ENCODE measurements around the gene ARHGAP8. TPM values are rescaled to one million over a fixed set of nuclear protein-coding genes. Genes with fewer than 3 reads are reported as not detected.
A peak's percentile ranks its signal among the peaks of the same experiment; 100 is the strongest.

The ARHGAP8 gene
- total RNA-seq, 2 donors from 2014 or later, result 2.8 to 4.4 TPM

DNA sequence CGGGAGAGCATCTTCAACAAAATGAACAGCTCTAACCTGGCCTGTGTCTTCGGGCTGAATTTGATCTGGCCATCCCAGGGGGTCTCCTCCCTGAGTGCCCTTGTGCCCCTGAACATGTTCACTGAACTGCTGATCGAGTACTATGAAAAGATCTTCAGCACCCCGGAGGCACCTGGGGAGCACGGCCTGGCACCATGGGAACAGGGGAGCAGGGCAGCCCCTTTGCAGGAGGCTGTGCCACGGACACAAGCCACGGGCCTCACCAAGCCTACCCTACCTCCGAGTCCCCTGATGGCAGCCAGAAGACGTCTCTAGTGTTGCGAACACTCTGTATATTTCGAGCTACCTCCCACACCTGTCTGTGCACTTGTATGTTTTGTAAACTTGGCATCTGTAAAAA is 109.9 kb downstream of the ARHGAP8 start:
- no peaks in the 10 kb centered on the region for H3K4me1 Mint-ChIP-seq (ENCODE audit: low read depth)
- H3K9me3 Mint-ChIP-seq, result no peaks in the 10 kb centered on the region
- no peaks in the 10 kb centered on the region for H3K27me3 Mint-ChIP-seq (ENCODE audit: low read depth)
- ATAC-seq (replicated peaks in 1 of 2) (no peak), DNase-seq (no peak)
- no peaks in the 10 kb centered on the region for H3K36me3 Mint-ChIP-seq (ENCODE audit: insufficient read depth in 2 of 2)
- no peak overlapping the region for H3K4me3 Mint-ChIP-seq
- H3K27ac Mint-ChIP-seq, result no peak overlapping the region

GRCh38 chr22:44862981-44863860 is 110.8 kb downstream of the ARHGAP8 start:
- no peak for ATAC-seq (replicated peaks in 1 of 2)
- no peak overlapping the region for H3K4me3 Mint-ChIP-seq
- H3K4me1 Mint-ChIP-seq (ENCODE audit: low read depth), result no peaks in the 10 kb centered on the region
- no peaks in the 10 kb centered on the region for H3K36me3 Mint-ChIP-seq (ENCODE audit: insufficient read depth in 2 of 2)
- DNase-seq, result no peak
- H3K27ac Mint-ChIP-seq, result no peak overlapping the region
- H3K27me3 Mint-ChIP-seq (ENCODE audit: low read depth), result no peaks in the 10 kb centered on the region
- no peaks in the 10 kb centered on the region for H3K9me3 Mint-ChIP-seq

DNA sequence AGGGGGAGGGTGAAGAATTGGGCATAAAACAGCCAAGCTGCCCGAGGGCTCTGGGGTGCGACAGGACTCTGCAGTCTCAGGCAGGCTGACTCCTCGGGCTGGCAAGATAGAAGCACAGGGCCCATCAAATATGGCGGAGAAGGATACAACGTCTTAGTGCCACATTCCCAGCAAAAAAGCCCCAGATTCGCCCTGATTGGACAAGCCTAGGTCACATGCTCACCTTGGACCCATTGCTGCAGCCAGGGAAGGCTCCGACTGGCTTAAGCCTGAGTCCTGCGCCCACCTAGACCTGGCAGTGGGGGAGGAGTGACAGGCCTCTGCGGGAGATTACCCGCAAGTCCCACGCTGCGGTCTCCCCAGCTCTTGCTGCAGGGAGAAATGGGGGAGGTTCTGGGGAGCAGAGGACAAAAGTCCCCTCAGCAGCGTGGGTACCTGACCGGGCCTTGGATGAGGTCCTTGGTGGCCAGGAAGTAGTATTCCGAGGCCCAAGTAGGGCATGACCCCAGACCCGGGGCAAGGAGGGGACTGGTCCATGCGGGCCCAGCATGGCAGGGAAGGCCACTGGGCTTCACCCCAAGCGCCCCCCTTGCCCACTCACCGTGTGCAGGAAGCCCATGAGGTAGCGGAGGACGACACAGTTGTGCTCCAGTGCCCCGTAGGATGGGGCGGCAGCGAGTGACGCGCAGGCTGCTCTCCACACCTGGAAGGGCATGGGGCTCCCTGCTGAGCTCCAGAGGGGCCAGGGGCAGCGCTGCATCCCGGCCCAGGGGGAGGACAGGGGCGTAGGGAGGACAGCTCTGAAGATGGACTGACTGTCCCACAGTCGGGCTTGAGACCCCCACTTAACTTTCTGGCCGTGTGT is 113.0 kb downstream of the ARHGAP8 start:
- Mint-ChIP-seq H3K27me3 (ENCODE audit: low read depth) (no peaks in the 10 kb centered on the region), H3K36me3 (ENCODE audit: insufficient read depth in 2 of 2) (no peaks in the 10 kb centered on the region), H3K4me1 (ENCODE audit: low read depth) (no peaks in the 10 kb centered on the region), H3K9me3 (no peaks in the 10 kb centered on the region), H3K27ac (no peak overlapping the region), H3K4me3 (no peak overlapping the region)
- no peak for ATAC-seq (replicated peaks in 1 of 2)
- no peak for DNase-seq

DNA sequence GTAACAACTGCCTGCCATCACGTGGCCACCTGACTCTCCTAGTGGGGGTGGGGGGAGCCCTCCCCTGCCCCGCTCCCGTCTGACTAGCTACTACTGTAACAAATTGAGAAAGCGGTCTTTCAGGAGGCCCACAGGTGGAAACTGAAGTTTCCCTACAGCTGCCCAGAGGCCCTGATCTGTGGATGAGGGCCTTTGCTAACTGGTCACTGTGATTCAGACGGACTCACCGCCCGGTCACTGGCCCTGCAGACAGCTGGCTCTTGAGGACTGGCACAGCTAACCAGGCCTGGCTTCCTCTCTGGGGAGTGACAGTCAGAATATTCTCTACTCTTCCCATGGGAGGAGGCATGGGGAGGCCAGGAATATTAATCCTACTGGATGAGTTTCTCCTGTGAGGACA is 116.8 kb downstream of the ARHGAP8 start:
- no peaks in the 10 kb centered on the region for H3K27me3 Mint-ChIP-seq (ENCODE audit: low read depth)
- no peak for DNase-seq

GRCh38 chr22:44870021-44870420 is 117.6 kb downstream of the ARHGAP8 start:
- no peaks in the 10 kb centered on the region for H3K4me1 Mint-ChIP-seq (ENCODE audit: low read depth)
- DNase-seq, result no peak
- peaks cover 0 to 3% of the 10 kb centered on the region in 2 donors for H3K9me3 Mint-ChIP-seq
- ATAC-seq (replicated peaks in 1 of 2), result peak in 1 of 2 donors; percentile 42
- no peaks in the 10 kb centered on the region for H3K36me3 Mint-ChIP-seq (ENCODE audit: insufficient read depth in 2 of 2)
- no peaks in the 10 kb centered on the region for H3K27me3 Mint-ChIP-seq (ENCODE audit: low read depth)
- H3K4me3 Mint-ChIP-seq, result no peak overlapping the region
- no peak overlapping the region for H3K27ac Mint-ChIP-seq

More for the DNA sequence above, 116.8 kb downstream of the ARHGAP8 start:
- no peak for ATAC-seq (replicated peaks in 1 of 2)
- Mint-ChIP-seq H3K4me3 (no peak overlapping the region), H3K4me1 (ENCODE audit: low read depth) (no peaks in the 10 kb centered on the region), H3K9me3 (peaks cover 0 to 3% of the 10 kb centered on the region in 2 donors), H3K27ac (no peak overlapping the region), H3K36me3 (ENCODE audit: insufficient read depth in 2 of 2) (no peaks in the 10 kb centered on the region)

- Mint-ChIP-seq H3K4me1 (ENCODE audit: low read depth) (no peaks in the 10 kb centered on the region), H3K36me3 (ENCODE audit: insufficient read depth in 2 of 2) (no peaks in the 10 kb centered on the region), H3K27me3 (ENCODE audit: low read depth) (no peaks in the 10 kb centered on the region), H3K27ac (no peak overlapping the region), H3K4me3 (no peak overlapping the region), H3K9me3 (peaks cover 4 to 7% of the 10 kb centered on the region in 2 donors)
- DNase-seq, result no peak
- ATAC-seq (replicated peaks in 1 of 2), result no peak
These were observed 119.4 kb downstream of the ARHGAP8 start for GRCh38 chr22:44871782-44872181.

DNA sequence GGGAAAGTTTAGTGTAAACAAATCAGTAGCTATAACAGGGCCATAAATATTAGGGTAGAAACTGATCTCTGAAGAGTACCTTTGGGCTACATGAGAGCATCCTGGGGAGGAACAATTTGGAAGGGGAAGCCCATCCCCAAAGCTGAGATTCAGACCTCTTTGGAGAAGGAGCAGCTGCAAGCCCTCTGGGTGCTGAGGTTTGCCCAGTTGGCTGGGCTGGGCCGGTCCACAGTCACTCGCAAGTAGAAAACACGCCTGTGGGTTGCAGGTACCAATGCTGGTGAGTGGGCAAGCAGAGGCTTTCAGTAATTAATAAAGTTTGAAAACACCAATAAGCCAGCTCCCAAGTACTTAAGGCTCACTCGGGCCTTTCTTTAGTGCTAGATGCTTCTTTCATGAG is 124.5 kb downstream of the ARHGAP8 start:
- H3K27ac Mint-ChIP-seq, result no peak overlapping the region
- peaks cover 4 to 5% of the 10 kb centered on the region in 2 donors for H3K9me3 Mint-ChIP-seq
- no peaks in the 10 kb centered on the region for H3K4me1 Mint-ChIP-seq (ENCODE audit: low read depth)
- ATAC-seq (replicated peaks in 1 of 2) (no peak), DNase-seq (no peak)
- H3K4me3 Mint-ChIP-seq, result no peak overlapping the region
- no peaks in the 10 kb centered on the region for H3K27me3 Mint-ChIP-seq (ENCODE audit: low read depth)
- H3K36me3 Mint-ChIP-seq (ENCODE audit: insufficient read depth in 2 of 2), result no peaks in the 10 kb centered on the region

DNA sequence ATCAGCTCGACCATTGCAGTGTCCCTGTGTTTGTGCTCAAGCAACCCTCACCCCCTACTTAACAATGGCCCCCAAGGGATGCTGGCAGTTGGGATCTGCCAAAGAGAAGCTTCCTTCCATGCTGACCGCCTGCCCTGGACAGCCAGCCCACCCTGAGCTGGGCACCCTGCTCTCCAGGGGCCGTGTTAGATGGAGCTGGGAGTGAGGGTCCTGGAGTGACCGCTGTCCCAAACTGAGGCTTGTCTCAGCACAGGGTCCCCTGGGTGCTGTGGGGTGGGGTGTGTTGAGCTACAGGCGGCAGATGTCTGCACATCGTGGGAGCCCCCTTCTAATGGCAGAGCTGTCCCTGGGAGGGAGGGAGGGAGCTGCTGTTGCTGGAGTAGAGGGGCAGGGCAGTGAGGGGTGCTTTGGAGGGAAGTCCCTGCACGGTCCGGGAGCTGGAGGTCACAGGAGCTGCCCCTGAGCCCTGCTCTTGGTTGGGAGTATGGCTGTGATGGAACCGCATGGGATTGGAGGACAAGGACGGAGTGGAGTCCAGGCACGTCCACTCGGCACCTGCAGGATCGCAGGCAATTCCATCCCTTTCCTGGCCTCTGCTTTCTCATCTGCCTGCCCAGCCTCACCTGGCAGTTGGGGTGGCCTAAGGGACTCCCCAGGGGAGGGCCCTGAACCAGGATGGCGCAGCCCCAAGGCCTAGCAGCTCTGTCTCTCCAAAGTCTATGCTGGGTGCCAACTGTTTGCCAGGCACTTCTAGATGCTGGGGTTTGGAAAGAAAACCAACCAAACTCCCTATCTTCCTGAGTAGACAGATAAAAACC is 126.3 kb downstream of the ARHGAP8 start:
- no peaks in the 10 kb centered on the region for H3K36me3 Mint-ChIP-seq (ENCODE audit: insufficient read depth in 2 of 2)
- peaks cover 4 to 5% of the 10 kb centered on the region in 2 donors for H3K9me3 Mint-ChIP-seq
- no peaks in the 10 kb centered on the region for H3K4me1 Mint-ChIP-seq (ENCODE audit: low read depth)
- no peak overlapping the region for H3K27ac Mint-ChIP-seq
- no peak for DNase-seq
- ATAC-seq (replicated peaks in 1 of 2), result no peak
- no peaks in the 10 kb centered on the region for H3K27me3 Mint-ChIP-seq (ENCODE audit: low read depth)
- no peak overlapping the region for H3K4me3 Mint-ChIP-seq

DNA sequence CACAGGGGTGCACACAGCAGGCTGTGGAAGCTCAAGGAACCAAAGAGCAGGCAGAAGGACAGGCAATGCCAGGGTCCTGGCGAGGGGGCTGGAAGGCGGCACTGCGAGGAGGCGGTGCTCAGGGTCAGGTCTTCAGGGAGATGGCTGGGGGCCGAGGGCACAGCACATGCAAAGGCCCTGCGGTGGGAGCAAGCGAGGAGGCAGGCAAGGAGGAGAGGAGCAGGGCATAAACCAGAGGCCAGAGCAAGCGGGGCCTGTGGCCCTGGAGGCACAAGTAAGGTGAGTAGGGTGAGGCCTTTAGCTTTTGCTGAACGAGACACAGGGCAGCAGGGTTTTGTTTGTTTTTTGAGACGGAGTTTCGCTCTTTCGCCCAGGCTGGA is 126.9 kb downstream of the ARHGAP8 start:
- Mint-ChIP-seq H3K4me1 (ENCODE audit: low read depth) (no peaks in the 10 kb centered on the region), H3K27ac (no peak overlapping the region), H3K4me3 (no peak overlapping the region), H3K27me3 (ENCODE audit: low read depth) (no peaks in the 10 kb centered on the region), H3K9me3 (peaks cover 4 to 5% of the 10 kb centered on the region in 2 donors), H3K36me3 (ENCODE audit: insufficient read depth in 2 of 2) (no peaks in the 10 kb centered on the region)
- ATAC-seq (replicated peaks in 1 of 2) (no peak), DNase-seq (no peak)

- Mint-ChIP-seq H3K27me3 (ENCODE audit: low read depth) (no peaks in the 10 kb centered on the region), H3K4me3 (no peak overlapping the region), H3K9me3 (peaks cover 4 to 5% of the 10 kb centered on the region in 2 donors), H3K36me3 (ENCODE audit: insufficient read depth in 2 of 2) (no peaks in the 10 kb centered on the region), H3K4me1 (ENCODE audit: low read depth) (no peaks in the 10 kb centered on the region), H3K27ac (no peak overlapping the region)
- DNase-seq (no peak), ATAC-seq (replicated peaks in 1 of 2) (no peak)
These were observed 128.4 kb downstream of the ARHGAP8 start for GRCh38 chr22:44880610-44881290.

- Mint-ChIP-seq H3K9me3 (peaks cover 2 to 3% of the 10 kb centered on the region in 2 donors), H3K36me3 (ENCODE audit: insufficient read depth in 2 of 2) (no peaks in the 10 kb centered on the region)
- ATAC-seq (replicated peaks in 1 of 2), result no peak
These were observed 129.2 kb downstream of the ARHGAP8 start for GRCh38 chr22:44881624-44882023.

GRCh38 chr22:44882226-44882905 is 130.0 kb downstream of the ARHGAP8 start:
- H3K27ac Mint-ChIP-seq, result no peak overlapping the region
- H3K9me3 Mint-ChIP-seq, result no peaks in the 10 kb centered on the region
- H3K36me3 Mint-ChIP-seq (ENCODE audit: insufficient read depth in 2 of 2), result no peaks in the 10 kb centered on the region
- H3K27me3 Mint-ChIP-seq (ENCODE audit: low read depth), result no peaks in the 10 kb centered on the region
- no peaks in the 10 kb centered on the region for H3K4me1 Mint-ChIP-seq (ENCODE audit: low read depth)
- DNase-seq (no peak), ATAC-seq (replicated peaks in 1 of 2) (no peak)
- no peak overlapping the region for H3K4me3 Mint-ChIP-seq

More at GRCh38 chr22:44881624-44882023, 129.2 kb downstream of the ARHGAP8 start:
- H3K27ac Mint-ChIP-seq, result no peak overlapping the region
- no peaks in the 10 kb centered on the region for H3K4me1 Mint-ChIP-seq (ENCODE audit: low read depth)
- H3K27me3 Mint-ChIP-seq (ENCODE audit: low read depth), result no peaks in the 10 kb centered on the region
- no peak for DNase-seq
- no peak overlapping the region for H3K4me3 Mint-ChIP-seq
